IMR-90 (cell line): ENCODE results near the gene HOGA1. TPM values are rescaled to one million over a fixed set of nuclear protein-coding genes. Genes with fewer than 3 reads are reported as not detected.

ENCODE experiments used
- ATAC-seq: fragments of 200-7000 bp; cut with Tn5 transposase; 2 replicates; pipeline ENCODE4 v1.9.1; 2020; ENCODE audit warnings: low read depth, mild to moderate bottlenecking, moderate library complexity
- BruUV-seq: library from RNA; stranded (reverse); fragments of 400-500 nt; replicated peaks from 2 replicates; lab custom pipeline; 2021; lab: Mats Ljungman, UMichigan
- CTCF ChIA-PET: fragments of 300-600 bp; formaldehyde crosslinking; extraction: SDS; loops from one replicate; lab custom pipeline; 2021; ENCODE audit warnings: antibody characterized with exemption; lab: Yijun Ruan, JAX
- POLR2A ChIA-PET: fragments of 300-600 bp; sonication (Branson Sonifier 250); formaldehyde crosslinking; loops from one replicate; lab custom pipeline; 2022; ENCODE audit warnings: antibody characterized with exemption; ENCODE audit not compliant: unreplicated experiment; lab: Charles Lee
- DNase-seq: peaks from one replicate; pipeline ENCODE4 v3.0.0; 2013
- H2AFZ ChIP-seq: replicated peaks from 2 replicates; pipeline ENCODE3; 2013; ENCODE audit warnings: low read length, mild to moderate bottlenecking; ENCODE audit not compliant: poor library complexity
- H2AK5ac ChIP-seq: 2 replicates; pipeline ENCODE4 v1.6.1; 2013; ENCODE audit warnings: low read depth, low read length, inconsistent platforms
- H2AK9ac ChIP-seq: replicated peaks from 2 replicates; pipeline ENCODE3; 2013; ENCODE audit warnings: mild to moderate bottlenecking, low read depth, low read length, moderate library complexity; ENCODE audit not compliant: poor library complexity
- H2BK120ac ChIP-seq: 2 replicates; pipeline ENCODE4 v1.6.1; 2013; ENCODE audit warnings: low read depth, low read length, inconsistent platforms
- H2BK15ac ChIP-seq: 3 replicates; pipeline ENCODE4 v1.6.1; 2013; ENCODE audit warnings: low read depth, low read length, inconsistent platforms
- H2BK20ac ChIP-seq: 2 replicates; pipeline ENCODE4 v1.6.1; 2013; ENCODE audit warnings: low read depth, mild to moderate bottlenecking, inconsistent platforms, low read length, moderate library complexity
- H2BK5ac ChIP-seq: 2 replicates; pipeline ENCODE4 v1.6.1; 2013; ENCODE audit warnings: mild to moderate bottlenecking, low read depth, low read length, inconsistent platforms; ENCODE audit not compliant: poor library complexity, severe bottlenecking
- H3K14ac ChIP-seq: replicated peaks from 2 replicates; pipeline ENCODE4 v1.6.1; 2013; ENCODE audit warnings: low read depth, low read length, inconsistent platforms
- H3K18ac ChIP-seq: 2 replicates; pipeline ENCODE4 v1.6.1; 2013; ENCODE audit warnings: low read depth, low read length, control low read depth
- H3K23ac ChIP-seq: 2 replicates; pipeline ENCODE4 v1.6.1; 2013; ENCODE audit warnings: low read depth, low read length, inconsistent platforms
- H3K27ac ChIP-seq: 2 replicates; pipeline ENCODE4 v1.5.1; 2013; ENCODE audit warnings: mild to moderate bottlenecking, control low read depth, low read length; ENCODE audit not compliant: insufficient read depth
- H3K27me3 ChIP-seq: 2 replicates; pipeline ENCODE4 v1.6.1; 2013; ENCODE audit warnings: low read length; ENCODE audit not compliant: control insufficient read depth, insufficient read depth
- H3K36me3 ChIP-seq: 2 replicates; pipeline ENCODE4 v1.6.1; 2013; ENCODE audit warnings: low read length, mixed read lengths; ENCODE audit not compliant: control insufficient read depth, insufficient read depth
- H3K4ac ChIP-seq: 2 replicates; pipeline ENCODE4 v1.6.1; 2013; ENCODE audit warnings: low read depth, low read length, inconsistent platforms
- H3K4me1 ChIP-seq: 2 replicates; pipeline ENCODE4 v1.6.1; 2013; ENCODE audit warnings: low read length, mixed read lengths; ENCODE audit not compliant: control insufficient read depth, insufficient read depth
- H3K4me2 ChIP-seq: 2 replicates; pipeline ENCODE4 v1.6.1; 2013; ENCODE audit warnings: low read depth, mild to moderate bottlenecking, control low read depth, low read length, moderate library complexity
- H3K4me3 ChIP-seq: 2 replicates; pipeline ENCODE4 v1.5.1; 2013; ENCODE audit warnings: low read depth, mild to moderate bottlenecking, control low read depth, low read length, moderate library complexity; ENCODE audit not compliant: insufficient read depth
- H3K56ac ChIP-seq: 2 replicates; pipeline ENCODE4 v1.6.1; 2013; ENCODE audit warnings: low read length, inconsistent platforms; ENCODE audit not compliant: insufficient read depth; ENCODE audit errors: extremely low read depth
- H3K79me1 ChIP-seq, 2 experiments: 2 replicates each; pipeline ENCODE4 v1.6.1; 2013; ENCODE audit warnings: low read length in 2 of 2, inconsistent platforms in 1 of 2, low read depth in 1 of 2
- H3K9ac ChIP-seq: 2 replicates; pipeline ENCODE4 v1.6.1; 2013; ENCODE audit warnings: low read depth, low read length, control low read depth
- H3K9me1 ChIP-seq: 2 replicates; pipeline ENCODE4 v1.6.1; 2013; ENCODE audit warnings: low read length, inconsistent platforms; ENCODE audit not compliant: insufficient read depth
- H3K9me3 ChIP-seq: 2 replicates; pipeline ENCODE4 v1.6.1; 2013; ENCODE audit warnings: low read length; ENCODE audit not compliant: control insufficient read depth, insufficient read depth
- H4K20me1 ChIP-seq: 2 replicates; pipeline ENCODE4 v1.6.1; 2013; ENCODE audit warnings: low read length, inconsistent platforms; ENCODE audit not compliant: insufficient read depth
- H4K5ac ChIP-seq: 2 replicates; pipeline ENCODE4 v1.6.1; 2013; ENCODE audit warnings: mild to moderate bottlenecking, low read depth, low read length, control low read depth
- H4K8ac ChIP-seq, 2 experiments: 2 replicates each; pipeline ENCODE4 v1.6.1; 2013; ENCODE audit warnings: low read depth in 2 of 2, low read length in 2 of 2, control low read depth in 1 of 2, inconsistent platforms in 1 of 2
- H4K91ac ChIP-seq: 2 replicates; pipeline ENCODE4 v1.6.1; 2013; ENCODE audit warnings: low read depth, low read length, inconsistent platforms; ENCODE audit not compliant: insufficient read depth
- BHLHE40 ChIP-seq: fragments of 150-350 bp; IDR thresholded peaks from 2 replicates; pipeline ENCODE4 v1.6.1; 2016; ENCODE audit warnings: mild to moderate bottlenecking, low read depth, low read length
- CHD1 ChIP-seq: IDR thresholded peaks from 2 replicates; pipeline ENCODE4 v1.6.1; 2012; ENCODE audit warnings: low read depth, low read length, improper control_type of control experiment
- ELK1 ChIP-seq: fragments of 150-350 bp; IDR thresholded peaks from 2 replicates; pipeline ENCODE4 v1.6.1; 2016; ENCODE audit warnings: low read depth, mild to moderate bottlenecking, low read length, moderate library complexity, borderline replicate concordance
- FOS ChIP-seq: fragments of 150-350 bp; IDR thresholded peaks from 2 replicates; pipeline ENCODE4 v1.6.1; 2016; ENCODE audit warnings: low read depth, low read length
- MAFK ChIP-seq: IDR thresholded peaks from 2 replicates; pipeline ENCODE4 v1.6.1; 2012; ENCODE audit warnings: low read depth, low read length, improper control_type of control experiment
- MAZ ChIP-seq: IDR thresholded peaks from 2 replicates; pipeline ENCODE4 v1.6.1; 2012; ENCODE audit warnings: low read depth, mild to moderate bottlenecking, low read length, improper control_type of control experiment, moderate library complexity, borderline replicate concordance
- NFE2L2 ChIP-seq: fragments of 150-350 bp; IDR thresholded peaks from 2 replicates; pipeline ENCODE4 v1.6.1; 2016; ENCODE audit warnings: low read depth, mild to moderate bottlenecking, low read length
- POLR2A ChIP-seq: IDR thresholded peaks from 2 replicates; pipeline ENCODE4 v1.6.1; 2012; ENCODE audit warnings: mild to moderate bottlenecking, low read depth, low read length
- RAD21 ChIP-seq: IDR thresholded peaks from 2 replicates; pipeline ENCODE4 v1.6.1; 2012; ENCODE audit warnings: low read length, improper control_type of control experiment
- RCOR1 ChIP-seq: IDR thresholded peaks from 2 replicates; pipeline ENCODE4 v1.6.1; 2012; ENCODE audit warnings: mild to moderate bottlenecking, low read length, improper control_type of control experiment; ENCODE audit not compliant: insufficient replicate concordance
- RFX5 ChIP-seq: IDR thresholded peaks from 2 replicates; pipeline ENCODE4 v1.8.0; 2012; ENCODE audit warnings: low read depth, mild to moderate bottlenecking, low read length, moderate library complexity
- SMC3 ChIP-seq: fragments of 150-350 bp; IDR thresholded peaks from 2 replicates; pipeline ENCODE4 v1.6.1; 2016; ENCODE audit warnings: low read depth, mild to moderate bottlenecking, antibody characterized with exemption, low read length, moderate library complexity
- USF2 ChIP-seq: fragments of 150-350 bp; IDR thresholded peaks from 2 replicates; pipeline ENCODE4 v1.6.1; 2017; ENCODE audit warnings: mild to moderate bottlenecking, antibody characterized with exemption, low read length, low read depth
- WGBS, 2 experiments: methylation state at CpG; one replicate each; pipeline versions ENCODE4 v1.1.5 to v1.1.7; 2013; ENCODE audit warnings: missing lambda C conversion rate in 2 of 2; ENCODE audit not compliant: insufficient read length in 1 of 2; ENCODE audit errors: extremely low coverage in 2 of 2; 5-methylcytosine and 5-hydroxymethylcytosine counted together
- dilution Hi-C: fragments of 300-500 bp; cut with HindIII; formaldehyde crosslinking; loops from one replicate; pipeline ENCODE4 v1.14.3; 2018; ENCODE audit warnings: low sequenced_read_pairs; ENCODE audit not compliant: unreplicated experiment
- in situ Hi-C: fragments of 300-500 bp; cut with MboI; formaldehyde crosslinking; loops from 3 replicates; pipeline ENCODE4 v1.14.3; 2019; ENCODE audit warnings: low sequenced_read_pairs, inconsistent platforms, mixed read lengths
- intact Hi-C: fragments of 100-400 bp; cut with micrococcal nuclease; formaldehyde crosslinking; loops from 2 replicates; pipeline ENCODE4 v1.10.0; 2022
- polyA plus RNA-seq, 3 experiments: library from polyadenylated mRNA; depleted of rRNA; stranded (reverse); fragments of >200 nt; gene quantifications; 2 replicates each; pipeline ENCODE4 v1.2.3, GENCODE V29; 2012; ENCODE audit warnings: low replicate concordance in 1 of 3
- total RNA-seq: library from RNA; depleted of rRNA; stranded (reverse); fragments of >200 nt; gene quantifications from 2 replicates; pipeline ENCODE4 v1.2.3, GENCODE V29; 2012

The HOGA1 gene
- total and polyA plus RNA-seq, 2 of the 4 experiments (the other 2 are of a cell fraction): 0.36 to 0.41 TPM

GRCh38 chr10:97632949-97633884 is 49.0 kb downstream of the HOGA1 start, which contains the start of gene MORN4:
Gene MORN4 (minus strand): TSS chr10:97633500. CDS start chr10:97619653, 13,847 bp downstream.
- in situ Hi-C loops: no loop called here
- no TSS peak for BruUV-seq
- H3K4me2 ChIP-seq: peak within 1 kb of the TSS; percentile 96
- H2BK15ac ChIP-seq: peak within 1 kb of the TSS; percentile 70; the same call in 1 of the 3 replicates
- H3K4me3 ChIP-seq: peak within 1 kb of the TSS; percentile 72
- H3K9me1 ChIP-seq: peaks cover 7% of the 10 kb centered on the region
- 15% methylated on average over 18 of the region's 62 CpGs; no CpG with 5 or more reads in 1 of the 2 experiments for WGBS, 2 experiments
- peak within 1 kb of the TSS; percentile 54 for H3K9ac ChIP-seq
- ATAC-seq (peak; percentile 97), DNase-seq (peak; percentile 84)
- no peaks in the 10 kb centered on the region for H3K9me3 ChIP-seq
- peak within 1 kb of the TSS; percentile 74; the same call in 1 of the 2 replicates for H2BK20ac ChIP-seq
- H3K4ac ChIP-seq: peak within 1 kb of the TSS; percentile 79
- no peaks in the 10 kb centered on the region for H4K20me1 ChIP-seq
- H4K8ac ChIP-seq: peak within 1 kb of the TSS; percentile 58 to 98
- peak within 1 kb of the TSS; percentile 74 for H4K91ac ChIP-seq
- peak within 1 kb of the TSS; percentile 80 for H2BK120ac ChIP-seq
- H3K79me1 ChIP-seq: peaks cover 3 to 22% of the 10 kb centered on the region in 2 experiments; a peak in 3 of 4 replicates
- no peaks in the 10 kb centered on the region for H3K27me3 ChIP-seq
- H3K14ac ChIP-seq: peak within 1 kb of the TSS; percentile 92
- peak within 1 kb of the TSS; percentile 84 for H4K5ac ChIP-seq
- intact Hi-C loops: no loop called here
- dilution Hi-C loops: no loop called here
- peak within 1 kb of the TSS; percentile 22 for H2BK5ac ChIP-seq
- ChIA-PET CTCF (no interaction called here), POLR2A (no interaction called here)
- peak within 1 kb of the TSS; percentile 54; the same call in 1 of the 2 replicates for H3K23ac ChIP-seq
- peak within 1 kb of the TSS; percentile 97 for H2AFZ ChIP-seq
- peaks cover 12% of the 10 kb centered on the region for H3K4me1 ChIP-seq
- peak within 1 kb of the TSS; percentile 34; the same call in 1 of the 2 replicates for H3K18ac ChIP-seq
- H3K56ac ChIP-seq: peak within 1 kb of the TSS; percentile 38; the same call in 1 of the 2 replicates
- H2AK9ac ChIP-seq: peak within 1 kb of the TSS; percentile 70
- H3K36me3 ChIP-seq: no peaks in the 10 kb centered on the region
- H2AK5ac ChIP-seq: peak within 1 kb of the TSS; percentile 18; the same call in 1 of the 2 replicates
- peak within 1 kb of the TSS; percentile 55 for H3K27ac ChIP-seq
- no peak for TF ChIP-seq POLR2A
- no peak for TF ChIP-seq RCOR1
- no peak for TF ChIP-seq BHLHE40
- TF ChIP-seq ELK1: no peak
- TF ChIP-seq SMC3: no peak
- TF ChIP-seq FOS: no peak
- no peak for TF ChIP-seq RAD21
- no peak for TF ChIP-seq CHD1
- TF ChIP-seq NFE2L2: no peak
- peak; percentile 58; the same call in 1 of the 2 replicates for TF ChIP-seq MAZ
- no peak for TF ChIP-seq USF2
- no peak for TF ChIP-seq RFX5
- TF ChIP-seq MAFK: no peak
